GM12801 (cell line): ENCODE results near the gene OR51B4.

Source experiments
- CTCF ChIP-seq: IDR thresholded peaks from one replicate; pipeline ENCODE4 v1.5.1; 2011; ENCODE audit warnings: control low read depth; ENCODE audit not compliant: insufficient read length; ENCODE audit errors: extremely low read depth

The OR51B4 gene

DNA sequence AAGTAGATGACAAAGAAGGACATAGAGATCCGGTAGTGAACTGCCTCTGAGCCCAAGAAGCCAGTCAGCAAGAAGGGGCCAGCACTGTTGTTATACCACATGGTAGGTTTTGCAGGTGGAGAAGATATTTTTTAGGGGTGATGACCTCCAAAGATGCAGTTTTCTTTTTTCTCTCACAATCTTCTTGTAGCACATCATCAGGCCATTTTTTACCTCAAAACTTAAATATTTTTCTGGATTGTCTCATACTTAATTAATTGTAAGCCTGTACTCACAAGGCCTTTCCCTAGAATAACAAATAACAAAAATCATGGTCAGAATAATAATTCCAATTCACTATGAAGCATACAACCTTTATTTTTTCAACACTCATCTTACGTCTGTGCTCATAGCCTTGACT lies at the start of gene OR51B4:
Gene OR51B4, minus strand, starts transcription at position 101 of the 400 bp plus-strand sequence. Its CDS starts 0 bp downstream, at position 101.
- no peak for TF ChIP-seq CTCF

- TF ChIP-seq CTCF: no peak
Measured at GRCh38 chr11:5351208-5351607, 49.5 kb upstream of the OR51B4 start, which contains the start of gene OR51B6. Gene OR51B6 (plus strand): TSS chr11:5351508. CDS start chr11:5351508, 0 bp downstream.

DNA sequence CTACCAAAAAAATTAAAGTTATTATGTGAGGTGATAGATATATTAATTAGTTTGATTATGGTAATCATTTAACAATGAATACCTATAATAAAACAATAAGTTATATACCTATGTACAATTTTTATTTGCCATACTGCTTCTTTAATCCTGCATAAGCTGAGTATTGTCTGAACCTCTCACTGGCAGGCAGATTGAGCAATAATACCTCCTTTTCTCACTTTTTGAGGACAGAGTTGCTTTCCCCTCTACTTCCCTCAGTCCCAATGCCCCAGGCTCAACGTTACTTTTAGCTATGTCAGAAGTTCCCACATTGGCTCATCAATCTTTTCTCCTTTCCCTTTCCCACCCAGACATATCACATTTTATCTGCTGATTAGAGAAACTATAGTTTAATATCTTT lies 47.8 kb upstream of the OR51B4 start:
- TF ChIP-seq CTCF: no peak

DNA sequence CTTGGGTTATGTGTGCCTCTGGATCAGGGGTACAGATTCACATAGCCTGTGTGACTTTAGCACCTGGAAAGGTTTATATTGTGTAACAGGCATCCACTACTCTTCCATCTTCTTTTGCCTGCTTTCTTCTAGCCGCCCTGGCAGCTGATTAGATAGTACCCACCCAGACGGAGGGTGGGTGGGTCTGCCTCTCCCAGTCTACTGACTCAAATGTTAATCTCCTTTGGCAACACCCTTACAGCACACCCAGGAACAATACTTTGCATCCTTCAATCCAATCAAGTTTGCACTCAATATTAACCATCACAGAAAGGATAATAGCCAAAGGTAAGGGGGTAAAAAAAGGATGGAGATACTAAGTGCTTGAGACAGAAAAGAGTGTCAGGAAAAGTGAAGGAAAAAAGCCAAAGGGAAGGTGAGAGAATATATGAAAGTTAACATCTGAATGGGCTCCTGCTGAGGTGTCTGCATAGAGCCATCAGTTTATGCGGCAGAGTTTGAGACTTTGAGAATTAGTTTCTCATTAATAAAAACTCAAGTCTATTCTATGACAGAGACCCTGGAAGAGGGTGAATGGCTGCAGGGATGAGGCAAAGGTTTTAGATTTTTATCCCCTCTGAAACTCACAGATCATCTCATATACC lies 46.9 kb upstream of the OR51B4 start:
- no peak for TF ChIP-seq CTCF

DNA sequence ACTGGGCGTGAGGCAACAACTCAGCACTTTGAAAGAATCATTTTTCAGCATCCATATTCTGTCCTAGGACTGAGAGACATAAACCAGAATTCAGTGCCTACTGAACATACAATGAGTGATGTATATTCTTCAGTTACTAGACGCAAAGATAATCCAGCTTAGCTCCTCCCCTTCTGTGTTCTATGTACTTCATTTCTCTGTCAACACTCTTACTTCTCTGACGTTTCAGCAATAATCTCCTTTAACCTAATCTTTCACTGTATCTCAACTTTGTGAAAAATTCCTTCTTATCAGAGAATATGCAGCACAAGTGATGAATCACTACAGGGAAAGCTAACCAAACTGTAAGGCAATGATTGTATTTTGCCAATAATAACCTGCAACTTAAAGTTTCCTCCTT lies 44.1 kb upstream of the OR51B4 start:
- TF ChIP-seq CTCF: no peak

DNA sequence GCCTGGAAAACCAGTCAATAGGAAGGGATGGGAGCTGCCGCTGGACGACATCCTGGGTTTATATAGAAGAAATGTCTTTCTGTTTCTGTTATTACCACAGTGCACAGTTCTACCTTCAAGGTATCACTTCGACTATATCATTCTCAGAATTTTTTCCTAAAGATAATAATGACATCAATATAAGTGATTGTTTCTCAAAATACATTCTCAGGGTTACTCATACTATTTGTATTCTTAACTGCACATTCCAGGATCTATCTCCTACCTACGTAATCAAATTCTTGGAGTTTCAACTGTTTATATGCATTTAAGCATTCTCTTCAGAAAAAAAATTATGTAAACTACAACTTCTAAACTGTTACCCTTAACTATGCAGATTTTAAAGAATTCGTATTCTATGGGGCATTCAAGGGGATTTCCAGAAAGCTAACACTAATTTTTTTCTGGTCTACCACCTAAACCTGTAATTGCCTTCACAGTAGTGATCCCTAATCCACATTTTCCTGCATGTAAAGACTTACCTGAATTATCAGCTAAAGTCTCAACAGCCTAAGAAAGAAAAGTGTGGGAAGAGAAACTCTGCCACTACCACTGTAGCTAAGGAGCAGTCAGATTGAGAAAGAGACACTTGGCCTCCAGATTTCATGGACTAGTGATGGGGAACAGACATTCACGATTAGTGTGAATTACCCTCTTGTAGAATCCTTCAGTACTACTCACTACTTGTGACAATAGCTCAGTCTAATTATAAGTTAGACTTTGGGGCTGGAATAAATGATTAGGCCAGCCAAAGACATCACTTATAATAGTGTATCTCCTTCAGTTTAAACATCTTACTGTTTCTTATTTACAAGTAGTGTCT lies 42.0 kb upstream of the OR51B4 start, which contains the start of gene OR51B5:
Gene OR51B5, minus strand, starts transcription at position 51 of the 862 bp plus-strand sequence. Its CDS starts 0 bp downstream, at position 51.
- TF ChIP-seq CTCF: no peak

- TF ChIP-seq CTCF: no peak
Measured at GRCh38 chr11:5339771-5340322, 38.1 kb upstream of the OR51B4 start.
